HG03139 (cell line): Measurements from ENCODE around the gene PKIG.

ENCODE experiments used
- ATAC-seq: cut with Tn5 transposase; IDR thresholded peaks from one replicate; pipeline ENCODE4 v1.9.1; 2021; ENCODE audit not compliant: unreplicated experiment

The PKIG gene

DNA sequence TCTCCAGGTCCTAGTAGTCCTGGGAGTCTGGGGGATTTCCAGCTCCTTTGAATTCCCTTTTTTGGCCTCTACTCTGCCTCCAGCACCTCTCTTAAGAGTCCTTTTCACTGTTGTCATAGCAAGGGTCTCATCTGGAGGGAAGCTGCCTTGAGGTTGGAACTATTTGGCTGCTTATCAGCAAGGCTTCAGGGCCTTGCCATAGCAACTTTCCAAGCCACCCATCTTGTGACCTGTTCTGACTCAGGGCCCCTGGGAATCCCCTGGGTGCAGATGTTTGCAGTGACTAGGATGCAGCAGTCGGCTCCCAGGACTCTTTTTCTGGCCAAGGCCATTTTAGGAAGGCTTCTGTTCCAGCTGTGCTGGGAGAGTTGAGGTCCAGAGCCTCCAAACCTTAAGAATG is 12.4 kb downstream of the PKIG start:
- ATAC-seq = no peak

DNA sequence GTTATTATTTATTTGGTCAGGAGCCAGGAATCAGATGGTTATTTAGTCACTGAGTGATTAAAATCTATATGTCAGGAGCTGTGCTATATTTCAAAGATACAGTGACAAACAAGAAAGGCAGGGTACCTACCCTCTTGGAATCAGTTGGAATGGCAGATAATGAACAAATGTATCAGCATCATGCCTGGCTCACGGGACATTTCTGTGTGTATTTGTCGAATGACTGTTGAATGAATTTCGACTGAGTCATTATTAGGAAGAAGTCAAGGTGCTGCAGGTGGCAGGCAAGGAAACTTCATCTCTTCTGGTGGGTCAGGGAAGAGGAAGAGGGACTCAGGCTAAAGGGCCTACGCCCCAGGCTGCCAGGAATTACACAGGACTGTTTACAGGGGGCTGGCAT is 13.6 kb downstream of the PKIG start:
- no peak for ATAC-seq

GRCh38 chr20:44596876-44597275 is 14.5 kb downstream of the PKIG start:
- ATAC-seq = no peak

DNA sequence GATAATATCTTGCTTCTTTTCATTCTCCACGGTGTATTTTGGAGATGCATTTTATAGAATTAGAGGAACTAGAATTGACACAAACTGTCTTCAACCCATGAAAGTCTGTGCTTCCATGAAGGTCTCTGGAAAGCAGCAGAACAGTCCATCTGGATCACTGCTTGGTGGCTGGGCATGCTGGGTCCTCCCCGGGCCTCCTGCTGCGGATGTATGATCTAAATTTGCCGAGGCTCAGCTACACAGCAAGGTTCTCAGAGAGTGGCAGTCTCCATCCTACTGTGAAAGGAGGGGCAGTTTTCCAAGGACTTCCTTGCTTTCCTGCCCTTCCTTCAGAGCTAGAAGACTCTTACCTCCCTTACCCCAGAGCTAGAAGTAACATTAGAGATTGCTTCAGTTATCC is 15.1 kb downstream of the PKIG start:
- no peak for ATAC-seq

DNA sequence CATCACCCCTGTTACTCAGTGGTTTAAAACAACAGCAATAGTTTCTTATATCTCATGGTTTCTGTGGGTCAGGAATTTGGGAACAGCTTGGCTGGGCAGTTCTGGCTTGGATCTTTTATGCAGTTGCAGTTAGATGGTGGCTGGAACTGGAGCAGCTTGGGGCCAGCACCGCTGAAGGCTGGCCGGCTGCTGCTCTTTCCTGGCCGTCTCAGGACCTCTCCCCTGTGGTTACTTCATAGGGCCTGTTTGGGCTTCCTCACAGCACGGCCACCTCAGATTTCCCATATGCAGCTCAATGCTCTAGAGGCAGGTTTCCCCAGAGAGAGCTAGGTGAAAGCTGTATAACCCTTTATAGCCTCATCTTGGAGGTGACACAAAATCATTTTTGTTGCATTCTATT is 15.6 kb downstream of the PKIG start:
- no peak for ATAC-seq

- no peak for ATAC-seq
Measured at GRCh38 chr20:44598423-44599305, 16.3 kb downstream of the PKIG start.

GRCh38 chr20:44599715-44600114 is 17.3 kb downstream of the PKIG start:
- ATAC-seq = no peak

- no peak for ATAC-seq
Measured at GRCh38 chr20:44600301-44600700, 17.9 kb downstream of the PKIG start.

DNA sequence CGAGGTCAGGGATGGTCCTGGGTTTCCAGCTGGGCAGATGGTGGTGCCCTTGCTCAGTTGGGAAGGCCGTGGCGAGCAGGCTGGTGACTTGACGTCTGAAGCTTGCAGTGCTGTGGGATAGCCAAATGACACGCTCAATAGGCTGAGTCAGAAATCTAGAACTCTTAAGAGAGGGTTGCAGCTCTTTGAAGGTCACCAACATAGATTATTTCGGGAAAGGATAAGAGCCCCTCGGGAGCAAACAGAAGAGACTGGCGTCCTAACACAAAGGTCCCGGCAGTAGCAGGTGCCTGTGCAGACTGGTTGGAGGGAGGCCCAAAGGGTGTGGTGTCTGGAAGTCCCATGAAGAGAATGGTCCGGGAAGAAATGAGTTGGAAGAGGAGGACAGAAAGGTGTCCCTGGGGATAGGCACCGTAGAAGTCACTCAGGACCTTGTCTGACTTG is 18.4 kb downstream of the PKIG start:
- ATAC-seq = no peak

DNA sequence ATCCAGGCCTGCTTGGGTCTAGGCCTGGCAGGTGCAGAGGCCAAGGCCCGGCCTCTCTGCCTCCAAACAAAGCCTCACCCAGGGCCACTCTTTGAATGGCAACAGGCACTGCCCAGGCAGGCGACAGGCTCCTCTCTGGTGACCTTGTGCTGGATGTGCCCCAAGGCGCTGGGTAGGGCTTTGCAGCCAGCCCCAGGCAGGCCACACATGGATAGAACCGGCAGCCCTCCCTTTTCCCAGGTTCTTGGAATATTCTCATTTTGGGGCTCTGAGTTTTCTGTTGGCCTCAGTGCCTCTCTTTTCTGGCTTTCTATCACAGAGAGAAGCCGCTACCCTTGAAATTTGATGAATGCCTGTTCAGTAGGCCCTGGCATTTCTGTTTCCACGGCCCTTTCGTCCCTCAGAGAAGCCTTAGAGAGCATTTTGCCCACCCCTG is 18.9 kb downstream of the PKIG start:
- no peak for ATAC-seq

DNA sequence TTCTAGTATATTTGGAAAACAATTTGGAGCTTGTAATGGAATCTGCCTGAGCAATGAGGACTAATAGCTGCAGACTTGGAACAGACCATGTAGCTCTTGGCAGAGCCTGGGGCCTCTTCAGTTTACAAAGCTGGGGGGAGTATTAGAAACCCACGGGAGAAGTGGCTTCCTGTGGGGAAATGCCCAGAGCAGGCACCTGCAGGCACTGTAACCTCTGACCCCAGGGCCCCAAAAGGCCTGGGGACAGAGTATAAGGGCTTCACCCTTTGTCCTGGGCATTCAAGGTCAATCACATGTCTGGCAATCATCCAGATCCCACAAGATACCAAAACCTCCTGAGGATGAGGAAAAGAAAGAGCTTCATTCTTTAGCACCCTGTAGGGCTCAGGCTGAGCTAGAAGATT is 19.4 kb downstream of the PKIG start:
- ATAC-seq = no peak

DNA sequence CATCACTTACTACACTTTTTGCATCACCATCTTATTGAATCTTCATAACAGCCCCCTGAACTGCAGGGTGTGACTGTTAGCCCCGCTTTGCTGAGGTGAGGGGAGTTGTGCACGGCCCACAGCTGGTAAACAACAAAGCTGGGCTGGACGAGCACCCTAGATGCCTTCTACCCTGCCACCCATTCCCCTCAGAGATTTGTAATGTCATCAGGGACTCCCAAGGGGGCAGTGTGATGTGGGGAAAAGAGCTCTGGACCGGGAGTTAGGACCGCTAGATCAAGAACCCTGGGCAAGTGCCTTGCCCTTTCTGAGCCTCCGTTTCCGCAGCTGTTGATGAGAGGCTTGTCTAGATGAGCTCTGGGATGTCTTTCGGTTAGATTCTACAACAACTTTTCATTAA is 20.9 kb downstream of the PKIG start:
- ATAC-seq = no peak

GRCh38 chr20:44606725-44607441 is 24.5 kb downstream of the PKIG start:
- ATAC-seq = no peak

DNA sequence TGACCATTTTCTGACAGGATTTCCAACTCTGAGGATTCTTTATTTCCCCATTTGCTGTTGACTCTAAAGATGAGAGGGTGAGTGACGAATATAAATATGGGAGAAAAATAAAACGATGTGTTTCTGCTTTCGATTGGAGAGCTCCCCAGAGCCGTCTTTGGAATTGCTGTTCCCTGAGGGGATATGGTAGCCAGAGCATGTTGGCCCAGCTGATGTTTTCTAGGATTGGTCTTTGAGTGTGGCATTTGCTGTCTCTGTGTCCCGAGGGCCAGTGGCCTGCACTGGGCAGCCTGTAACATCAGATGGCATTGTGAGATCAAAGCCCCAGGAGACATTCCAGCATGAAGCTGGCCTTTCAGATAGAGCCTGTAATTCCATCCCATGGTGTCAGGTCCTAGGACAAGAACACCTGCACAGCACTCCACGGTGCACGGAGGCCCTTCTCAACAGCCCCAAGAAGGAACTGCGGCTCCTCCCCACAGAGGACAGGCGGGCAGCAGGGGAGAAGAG is 26.7 kb downstream of the PKIG start:
- no peak for ATAC-seq

GRCh38 chr20:44609516-44610312 is 27.3 kb downstream of the PKIG start:
- ATAC-seq = peak; percentile 79

DNA sequence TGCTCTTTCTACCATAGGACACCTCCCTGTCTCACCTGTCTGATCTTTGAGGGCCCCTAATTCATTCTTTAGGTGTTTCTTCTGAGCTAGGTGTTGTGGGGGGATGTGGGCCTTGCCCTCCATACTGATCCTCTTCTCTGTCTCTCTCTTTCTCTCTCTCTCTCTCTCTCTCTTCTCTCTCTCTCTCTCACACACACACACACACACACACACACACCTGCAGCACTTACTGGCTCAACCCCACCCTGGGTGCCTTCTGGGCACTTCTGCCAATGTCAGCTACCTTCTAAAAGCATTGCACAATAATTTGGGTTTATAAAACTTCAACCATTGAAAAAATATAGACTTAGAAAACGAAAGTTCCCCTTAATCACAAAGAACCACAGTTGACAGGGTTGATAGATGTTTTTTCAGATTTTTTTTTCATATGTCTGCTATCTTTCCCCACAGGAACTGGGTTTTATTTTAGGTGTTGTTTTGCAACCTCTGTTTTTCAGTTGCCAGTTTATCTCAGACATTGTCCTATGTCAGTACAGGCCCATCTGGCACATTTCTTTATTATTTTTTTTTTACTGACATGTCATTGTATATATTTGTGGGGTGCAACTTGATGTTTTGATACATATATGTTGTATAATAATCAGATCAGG is 28.1 kb downstream of the PKIG start:
- no peak for ATAC-seq

DNA sequence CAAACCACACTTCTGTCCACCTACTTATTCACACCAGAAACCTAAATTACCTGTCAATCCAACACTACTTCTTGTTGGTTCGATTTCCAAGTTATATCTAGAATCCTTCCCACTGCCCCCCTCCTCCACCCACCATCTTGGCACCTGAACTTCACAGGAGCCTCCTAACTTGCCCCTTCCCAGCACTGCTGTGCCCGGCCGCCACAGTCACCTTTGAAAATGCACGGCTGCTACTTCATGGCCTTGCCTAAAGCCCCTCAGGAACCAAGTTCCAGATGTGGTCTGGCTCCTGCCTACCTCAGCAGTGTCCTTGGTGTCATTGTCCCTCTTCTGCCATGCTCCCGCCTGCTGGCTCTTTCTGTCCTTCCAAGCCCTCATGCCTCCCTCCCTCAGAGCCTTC is 31.2 kb downstream of the PKIG start:
- ATAC-seq = no peak

- no peak for ATAC-seq
Measured at GRCh38 chr20:44614525-44614924, 32.1 kb downstream of the PKIG start.

GRCh38 chr20:44615169-44615791 is 32.9 kb downstream of the PKIG start:
- ATAC-seq = no peak

- no peak for ATAC-seq
Measured at GRCh38 chr20:44615876-44616603, 33.7 kb downstream of the PKIG start.
